H1 (cell line): ENCODE results near the gene XKR7.

Experiments
- EZH2 ChIP-seq: fragments of 200-600 bp; sonication (generic); IDR thresholded peaks from 2 replicates; pipeline ENCODE4 v1.7.1; 2012; ENCODE audit warnings: low read depth, mild to moderate bottlenecking, moderate library complexity, low read length, inconsistent platforms; ENCODE audit not compliant: severe bottlenecking
- POLR2A ChIP-seq, 2 experiments: IDR thresholded peaks; 1 replicate in 1 of 2; 2 replicates in 1 of 2; pipeline ENCODE4 v1.6.1; 2011; ENCODE audit warnings: low read depth in 2 of 2, low read length in 2 of 2, mild to moderate bottlenecking in 2 of 2; ENCODE audit errors: control extremely low read depth in 1 of 2
- TF ChIP-seq, protein P1 (sequence below), 3 experiments: IDR thresholded peaks; 1 replicate in 2 of 3; 2 replicates in 1 of 3; pipeline versions ENCODE4 v1.5.1 to v1.6.1; 2011; ENCODE audit warnings: low read length in 3 of 3, mild to moderate bottlenecking in 3 of 3, inconsistent platforms in 2 of 3, low read depth in 1 of 3, moderate library complexity in 1 of 3; ENCODE audit not compliant: insufficient read depth in 1 of 3; ENCODE audit errors: control extremely low read depth in 1 of 3

DNA sequence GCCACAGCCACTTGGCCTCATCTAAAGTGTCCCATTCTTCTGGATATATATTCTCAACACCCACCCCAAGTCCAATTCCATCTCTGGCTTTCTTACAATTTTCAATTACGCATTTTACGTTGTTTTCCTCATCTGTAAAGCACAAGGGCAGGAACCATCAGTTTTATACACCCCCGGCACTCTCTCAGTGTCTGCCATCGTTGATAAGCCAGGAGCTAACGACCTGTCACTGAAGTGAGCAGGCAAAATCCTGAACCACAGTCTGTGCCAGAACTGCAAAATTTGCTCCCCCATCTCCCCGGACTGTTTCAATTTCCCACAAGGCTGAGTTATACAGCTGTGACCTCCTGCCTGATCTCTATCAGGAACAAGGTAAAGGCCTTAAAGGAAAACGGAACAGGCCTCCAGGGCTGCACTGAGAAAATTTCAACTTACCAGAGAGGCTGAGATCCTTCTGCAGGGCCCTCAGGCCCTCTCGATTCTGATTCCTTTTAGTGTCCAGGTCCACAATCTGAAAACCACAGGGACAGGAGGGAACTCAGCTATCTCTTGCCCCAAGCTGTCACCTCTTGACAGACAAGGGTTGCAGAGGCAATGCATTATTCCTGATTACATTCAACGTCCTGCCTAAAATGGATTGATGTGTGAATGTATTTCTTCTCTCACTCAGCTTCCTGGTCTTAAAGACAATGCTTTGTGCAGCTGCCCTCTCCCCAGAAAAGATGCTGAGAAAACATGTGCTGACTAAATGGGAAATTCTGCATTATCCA is 17.9 kb upstream of the XKR7 start:
- TF ChIP-seq, protein P1, sequence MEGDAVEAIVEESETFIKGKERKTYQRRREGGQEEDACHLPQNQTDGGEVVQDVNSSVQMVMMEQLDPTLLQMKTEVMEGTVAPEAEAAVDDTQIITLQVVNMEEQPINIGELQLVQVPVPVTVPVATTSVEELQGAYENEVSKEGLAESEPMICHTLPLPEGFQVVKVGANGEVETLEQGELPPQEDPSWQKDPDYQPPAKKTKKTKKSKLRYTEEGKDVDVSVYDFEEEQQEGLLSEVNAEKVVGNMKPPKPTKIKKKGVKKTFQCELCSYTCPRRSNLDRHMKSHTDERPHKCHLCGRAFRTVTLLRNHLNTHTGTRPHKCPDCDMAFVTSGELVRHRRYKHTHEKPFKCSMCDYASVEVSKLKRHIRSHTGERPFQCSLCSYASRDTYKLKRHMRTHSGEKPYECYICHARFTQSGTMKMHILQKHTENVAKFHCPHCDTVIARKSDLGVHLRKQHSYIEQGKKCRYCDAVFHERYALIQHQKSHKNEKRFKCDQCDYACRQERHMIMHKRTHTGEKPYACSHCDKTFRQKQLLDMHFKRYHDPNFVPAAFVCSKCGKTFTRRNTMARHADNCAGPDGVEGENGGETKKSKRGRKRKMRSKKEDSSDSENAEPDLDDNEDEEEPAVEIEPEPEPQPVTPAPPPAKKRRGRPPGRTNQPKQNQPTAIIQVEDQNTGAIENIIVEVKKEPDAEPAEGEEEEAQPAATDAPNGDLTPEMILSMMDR (IDR thresholded peaks at IDR 0.05; ENCODE audit: control extremely low read depth in 1 of 3, insufficient read depth in 1 of 3, low read depth in 1 of 3, low read length in 3 of 3) = no peak
- TF ChIP-seq EZH2 (no peak), POLR2A (IDR thresholded peaks at IDR 0.05; ENCODE audit: control extremely low read depth in 1 of 2, low read depth in 2 of 2, low read length in 2 of 2) (no peak)
